GM18499 (cell line): ENCODE results near the gene CLDN9.

Experiments
- ATAC-seq: cut with Tn5 transposase; IDR thresholded peaks from one replicate; pipeline ENCODE4 v1.9.1; 2021; ENCODE audit warnings: moderate number of reproducible peaks; ENCODE audit not compliant: insufficient read depth, unreplicated experiment

CLDN9 gene

GRCh38 chr16:3015865-3016521 lies 3.3 kb downstream of the CLDN9 start:
- no peak for ATAC-seq

- no peak for ATAC-seq
Observed at GRCh38 chr16:3017344-3017743, 4.6 kb downstream of the CLDN9 start.

- no peak for ATAC-seq
Observed at GRCh38 chr16:3017794-3018506, 5.2 kb downstream of the CLDN9 start, which contains the start of gene CLDN6. Gene CLDN6 (minus strand): TSS chr16:3018183. CDS start chr16:3016021, 2,162 bp downstream.

- ATAC-seq, result no peak
Observed at GRCh38 chr16:3019594-3020246, 7.0 kb downstream of the CLDN9 start.

GRCh38 chr16:3020247-3020603 lies 7.5 kb downstream of the CLDN9 start, which contains the start of gene TNFRSF12A:
Gene TNFRSF12A (plus strand): TSS chr16:3020368. CDS start chr16:3020398, 30 bp downstream.
- ATAC-seq, result no peak

GRCh38 chr16:3020604-3021448 lies 8.1 kb downstream of the CLDN9 start:
- ATAC-seq, result no peak

- ATAC-seq, result no peak
Observed at GRCh38 chr16:3021449-3022207, 8.9 kb downstream of the CLDN9 start.

GRCh38 chr16:3022208-3022683 lies 9.5 kb downstream of the CLDN9 start:
- no peak for ATAC-seq

GRCh38 chr16:3022684-3023414 lies 10.1 kb downstream of the CLDN9 start:
- no peak for ATAC-seq

- no peak for ATAC-seq
Observed at GRCh38 chr16:3023415-3023668, 10.6 kb downstream of the CLDN9 start.

GRCh38 chr16:3023669-3024478 lies 11.2 kb downstream of the CLDN9 start, which contains the start of the genes HCFC1R1 and THOC6:
Gene HCFC1R1 (minus strand): TSS chr16:3023942. CDS start chr16:3023941, 1 bp downstream.
Gene THOC6 (plus strand): TSS chr16:3024035. CDS start chr16:3024327, 292 bp downstream.
- peak; percentile 43 for ATAC-seq

- no peak for ATAC-seq
Observed at GRCh38 chr16:3025032-3026002, 12.6 kb downstream of the CLDN9 start.

GRCh38 chr16:3026003-3026378 lies 13.3 kb downstream of the CLDN9 start:
- no peak for ATAC-seq

- ATAC-seq, result no peak
Observed at GRCh38 chr16:3026609-3027488, 14.1 kb downstream of the CLDN9 start.

GRCh38 chr16:3027489-3027795 lies 14.7 kb downstream of the CLDN9 start:
- ATAC-seq, result no peak

- no peak for ATAC-seq
Observed at GRCh38 chr16:3027983-3028715, 15.4 kb downstream of the CLDN9 start.
